GM19467 (cell line): Measurements from ENCODE around the gene NHLH1.

Source experiments
- ATAC-seq: cut with Tn5 transposase; IDR thresholded peaks from one replicate; pipeline ENCODE4 v1.9.1; 2021; ENCODE audit warnings: mild to moderate bottlenecking, moderate library complexity; ENCODE audit not compliant: unreplicated experiment

Gene NHLH1

DNA sequence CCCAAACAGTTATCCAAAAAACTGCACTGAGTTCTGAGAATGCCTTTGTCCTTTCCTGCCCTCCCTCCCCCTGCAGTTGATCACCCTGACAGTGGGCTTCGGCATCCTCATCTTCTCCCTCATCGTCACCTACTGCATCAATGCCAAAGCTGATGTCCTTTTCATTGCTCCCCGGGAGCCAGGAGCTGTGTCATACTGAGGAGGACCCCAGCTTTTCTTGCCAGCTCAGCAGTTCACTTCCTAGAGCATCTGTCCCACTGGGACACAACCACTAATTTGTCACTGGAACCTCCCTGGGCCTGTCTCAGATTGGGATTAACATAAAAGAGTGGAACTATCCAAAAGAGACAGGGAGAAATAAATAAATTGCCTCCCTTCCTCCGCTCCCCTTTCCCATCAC, 8.8 kb upstream of the NHLH1 start:
- no peak for ATAC-seq

GRCh38 chr1:160359559-160360226, 7.2 kb upstream of the NHLH1 start:
- no peak for ATAC-seq

DNA sequence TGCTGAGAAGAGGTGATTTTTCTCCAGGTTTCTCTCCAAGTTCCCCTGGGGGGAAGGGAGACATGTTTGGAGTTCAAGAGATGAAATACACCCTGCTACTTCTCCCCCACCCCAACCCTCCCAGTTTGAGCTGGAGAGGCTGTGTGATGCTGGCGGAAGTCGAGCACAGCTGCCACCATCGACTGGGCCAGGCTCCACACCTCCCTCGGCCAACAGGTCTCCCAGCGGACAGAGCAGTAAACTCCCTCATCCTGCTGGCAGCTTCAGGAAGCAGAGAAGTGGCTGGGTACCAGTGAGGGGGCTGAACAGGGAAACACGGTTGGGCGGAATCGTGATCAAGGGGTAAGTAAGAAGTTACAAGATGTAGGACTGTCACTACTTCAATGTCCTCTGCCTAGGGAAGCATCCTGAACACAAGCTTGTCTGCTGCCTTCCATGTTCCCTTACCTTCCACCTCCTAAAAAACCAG, 6.6 kb upstream of the NHLH1 start:
- ATAC-seq: no peak

DNA sequence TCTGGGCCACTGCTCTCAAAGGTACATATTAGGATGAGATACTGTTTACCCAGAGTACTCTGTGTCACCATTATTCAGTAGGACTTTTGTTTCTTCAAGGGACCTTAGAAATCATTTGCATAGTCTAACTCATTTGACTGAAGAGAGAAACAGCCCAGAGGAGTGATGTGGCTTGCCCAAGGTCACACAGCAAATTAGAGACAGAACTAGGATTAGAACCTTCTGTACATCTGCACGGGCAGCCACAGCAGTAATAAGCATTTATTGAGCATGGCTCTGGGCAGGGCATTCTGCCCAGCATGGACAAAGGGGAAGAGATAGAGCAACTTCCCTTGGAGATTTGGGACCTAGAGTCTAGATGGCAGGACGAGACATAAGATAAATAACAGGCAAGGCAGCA, 5.7 kb upstream of the NHLH1 start:
- no peak for ATAC-seq

GRCh38 chr1:160361814-160362167, 5.1 kb upstream of the NHLH1 start:
- no peak for ATAC-seq

DNA sequence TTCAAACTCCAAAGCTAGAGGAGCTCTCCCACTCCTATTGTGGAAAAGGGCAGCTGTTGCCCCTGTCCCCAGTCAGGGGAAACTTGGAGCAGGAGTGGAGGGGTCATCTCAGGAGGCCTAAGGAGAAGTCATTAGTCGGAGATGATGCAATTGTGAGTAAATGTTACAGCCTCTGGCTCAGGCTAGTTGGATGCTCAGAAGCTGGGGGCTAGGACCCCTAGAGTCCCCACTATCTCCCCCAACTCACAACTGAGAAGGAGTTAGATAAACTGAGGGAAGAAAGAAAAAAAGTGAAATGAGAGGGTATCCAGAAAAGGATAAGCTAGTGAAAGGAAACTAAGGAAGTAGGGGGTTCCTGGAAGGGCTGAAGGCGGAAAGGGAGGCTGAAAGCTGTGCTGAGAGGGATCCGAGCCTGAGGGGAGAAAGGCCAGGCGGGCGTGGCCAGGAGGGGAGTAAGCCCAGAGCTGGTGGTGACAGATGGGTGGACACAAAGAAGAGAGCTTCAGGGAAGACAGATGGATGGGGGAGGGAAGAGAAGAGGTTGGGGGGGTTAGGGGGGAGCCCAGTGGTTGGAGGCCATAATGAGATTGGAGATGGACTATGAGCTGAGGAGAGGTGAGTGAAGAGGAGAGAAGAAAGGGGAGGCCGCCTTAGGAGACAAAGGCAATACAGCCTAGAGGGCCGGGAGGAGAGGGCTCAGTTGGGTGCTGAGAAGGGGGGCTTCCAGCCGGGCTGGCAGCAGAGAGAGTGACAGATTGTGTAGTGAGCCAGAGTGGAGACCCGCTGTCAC, 4.5 kb upstream of the NHLH1 start:
- no peak for ATAC-seq

GRCh38 chr1:160363010-160363409, 3.9 kb upstream of the NHLH1 start:
- ATAC-seq: no peak

- ATAC-seq: no peak
Observed at GRCh38 chr1:160363951-160364735, 2.7 kb upstream of the NHLH1 start.

DNA sequence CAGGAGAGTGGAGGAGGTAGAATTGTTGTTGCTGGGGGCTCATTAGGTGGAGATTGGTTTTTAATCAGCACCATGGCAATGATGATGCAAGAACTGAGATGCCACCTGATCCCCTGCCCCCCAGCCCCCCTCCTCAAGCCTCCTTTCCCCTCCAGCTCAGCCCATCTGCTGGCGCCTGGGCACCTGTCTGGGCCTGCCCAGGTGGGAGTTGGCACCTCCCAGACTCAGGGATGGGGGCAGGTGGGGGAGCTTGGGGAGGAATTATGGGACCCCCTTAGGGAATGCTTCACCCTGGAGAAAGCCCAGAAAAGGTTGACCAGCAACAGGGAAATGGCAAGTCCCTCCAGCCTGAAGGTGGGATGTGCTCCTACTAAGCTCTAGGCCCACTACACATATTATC, 1.5 kb upstream of the NHLH1 start:
- ATAC-seq: no peak

- no peak for ATAC-seq
Observed at GRCh38 chr1:160367516-160367900, 637 bp downstream of the NHLH1 start.

DNA sequence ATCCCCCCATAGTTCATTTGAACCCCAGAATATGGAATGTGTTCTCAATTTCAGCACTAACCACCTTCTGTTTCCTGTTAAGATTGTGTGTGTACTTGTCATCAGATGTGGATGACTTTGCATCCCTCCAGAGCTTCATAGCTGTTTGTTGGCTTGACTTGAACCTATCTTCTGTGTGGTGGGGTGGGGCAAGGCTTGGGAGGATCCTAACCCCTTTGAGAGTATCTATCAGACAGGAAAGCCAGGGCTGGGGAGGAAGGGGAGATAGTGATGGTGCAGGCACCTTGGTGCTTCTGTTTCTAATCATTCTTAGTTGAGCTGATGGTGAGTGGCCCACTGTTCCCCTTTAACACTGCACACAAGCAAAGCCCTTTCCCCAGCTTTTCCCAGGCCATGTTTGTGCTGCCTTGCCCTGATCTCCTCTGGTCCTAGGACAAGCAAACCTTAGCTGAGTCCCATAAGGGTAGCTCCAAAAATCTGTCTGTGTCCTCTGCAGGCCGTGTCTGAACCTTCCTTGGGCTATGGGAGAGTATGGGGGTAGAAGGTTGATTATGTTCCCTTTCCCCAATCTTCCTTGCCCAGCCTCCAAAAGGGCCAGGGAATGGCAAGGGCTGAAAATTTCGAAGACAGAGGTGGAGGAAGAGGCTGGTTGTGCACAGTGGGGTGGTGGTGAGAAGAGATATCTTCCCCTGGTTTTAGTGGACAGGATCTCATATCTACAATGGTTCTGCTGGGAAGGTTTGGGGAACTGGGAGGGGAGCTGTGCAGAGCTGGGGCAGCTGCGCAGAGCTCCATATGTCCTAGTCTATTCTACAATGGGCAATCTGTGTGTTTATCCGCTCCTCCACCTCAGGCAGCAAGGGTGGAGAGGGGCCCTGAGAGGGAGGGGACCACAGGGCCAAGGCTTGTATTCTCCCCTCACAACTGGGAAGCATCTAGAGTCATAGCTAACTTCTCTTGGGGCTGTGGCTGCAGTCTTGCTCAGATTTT, 1.4 kb downstream of the NHLH1 start:
- no peak for ATAC-seq

GRCh38 chr1:160369087-160369486, 2.2 kb downstream of the NHLH1 start:
- no peak for ATAC-seq

DNA sequence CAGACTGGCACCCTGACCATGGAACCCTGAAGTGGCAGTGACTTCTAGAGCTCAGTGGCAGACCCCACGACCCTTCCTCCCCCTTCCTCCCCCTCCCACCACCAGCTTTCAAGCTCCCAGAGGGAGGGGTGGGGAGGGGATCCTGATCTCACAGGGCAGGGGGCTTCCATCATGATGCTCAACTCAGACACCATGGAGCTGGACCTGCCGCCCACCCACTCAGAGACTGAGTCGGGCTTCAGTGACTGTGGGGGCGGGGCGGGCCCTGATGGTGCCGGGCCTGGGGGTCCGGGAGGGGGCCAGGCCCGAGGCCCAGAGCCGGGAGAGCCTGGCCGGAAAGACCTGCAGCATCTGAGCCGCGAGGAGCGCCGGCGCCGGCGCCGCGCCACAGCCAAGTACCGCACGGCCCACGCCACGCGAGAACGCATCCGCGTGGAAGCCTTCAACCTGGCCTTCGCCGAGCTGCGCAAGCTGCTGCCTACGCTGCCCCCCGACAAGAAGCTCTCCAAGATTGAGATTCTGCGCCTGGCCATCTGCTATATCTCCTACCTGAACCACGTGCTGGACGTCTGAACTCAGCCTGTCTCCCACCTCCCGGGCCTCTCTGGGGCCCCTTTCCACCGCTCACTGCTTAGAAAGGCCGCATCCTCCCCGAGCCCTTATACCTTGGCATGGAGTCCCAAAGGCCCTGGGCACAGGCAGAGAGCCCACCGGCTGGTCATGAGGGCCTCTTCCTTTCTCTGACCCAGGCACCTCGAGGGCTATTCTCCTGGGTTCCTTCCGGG, 3.9 kb downstream of the NHLH1 start:
- ATAC-seq: no peak

DNA sequence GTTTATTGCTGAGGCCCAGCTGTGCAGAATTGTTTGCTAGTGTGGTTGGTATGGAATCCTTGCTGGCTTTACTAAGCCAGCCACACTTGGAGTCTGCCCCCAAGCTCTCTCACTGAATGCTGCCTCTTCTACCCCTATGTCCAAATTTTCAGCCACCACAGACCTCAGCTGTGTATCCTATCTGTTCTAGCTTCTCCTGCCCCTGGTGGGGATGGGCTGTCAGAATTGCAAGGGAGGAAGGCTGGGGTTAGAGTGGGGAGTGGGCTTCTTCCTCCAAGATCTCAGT, 4.4 kb downstream of the NHLH1 start:
- ATAC-seq: no peak

DNA sequence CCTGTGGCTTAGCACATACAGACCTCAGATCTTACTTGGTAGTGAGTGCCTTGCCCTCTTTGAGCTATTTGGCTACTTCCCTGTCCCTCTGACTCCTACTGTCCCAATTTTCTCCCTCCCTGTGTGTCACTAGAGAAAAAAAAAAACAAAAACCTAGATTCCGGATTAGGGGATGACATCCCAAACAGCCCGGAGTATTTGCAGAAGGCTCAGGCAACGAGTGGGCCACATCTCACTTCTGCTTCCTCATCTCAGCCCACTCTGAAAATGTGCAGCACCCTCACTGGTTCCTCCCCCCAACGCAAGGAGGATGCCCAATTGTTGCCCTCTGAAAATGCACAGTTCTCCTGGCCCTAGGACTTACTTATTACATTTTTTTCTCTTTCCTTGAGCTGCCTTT, 4.9 kb downstream of the NHLH1 start:
- ATAC-seq: no peak

GRCh38 chr1:160373696-160374095, 6.8 kb downstream of the NHLH1 start:
- ATAC-seq: no peak

- no peak for ATAC-seq
Observed at GRCh38 chr1:160374306-160375110, 7.6 kb downstream of the NHLH1 start.

- no peak for ATAC-seq
Observed at GRCh38 chr1:160375788-160376524, 9.1 kb downstream of the NHLH1 start.
